GM19455 (cell line): ENCODE results near the gene RASGRF1.

Experiments
- ATAC-seq: cut with Tn5 transposase; IDR thresholded peaks from one replicate; pipeline ENCODE4 v1.9.1; 2021; ENCODE audit not compliant: unreplicated experiment

RASGRF1 gene

GRCh38 chr15:78968114-78968513 lies 122.5 kb downstream of the RASGRF1 start:
- no peak for ATAC-seq

DNA sequence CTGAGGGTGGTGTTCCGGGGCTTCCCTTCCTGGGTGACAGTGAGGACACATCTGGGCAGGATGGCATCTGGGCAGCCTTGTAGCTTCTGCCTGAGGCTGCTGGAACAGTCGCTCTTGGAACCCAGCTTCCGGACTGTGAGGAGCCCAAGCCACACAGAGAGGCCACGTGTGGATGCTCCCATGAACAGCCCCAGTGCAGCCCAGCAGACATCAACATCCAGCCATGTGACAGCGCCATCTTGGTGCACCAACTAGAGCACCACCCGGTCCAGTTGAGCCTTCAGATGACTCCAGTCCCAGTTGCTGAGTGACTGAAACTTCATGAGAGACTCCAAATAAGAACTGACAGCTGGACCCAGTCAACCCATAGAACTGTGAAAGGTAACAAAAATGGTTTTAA lies 130.3 kb downstream of the RASGRF1 start:
- ATAC-seq = no peak

GRCh38 chr15:78959360-78959759 lies 131.2 kb downstream of the RASGRF1 start:
- no peak for ATAC-seq

GRCh38 chr15:78957416-78958093 lies 133.0 kb downstream of the RASGRF1 start:
- ATAC-seq = no peak

- ATAC-seq = no peak
These were observed 133.6 kb downstream of the RASGRF1 start for GRCh38 chr15:78956937-78957336.

DNA sequence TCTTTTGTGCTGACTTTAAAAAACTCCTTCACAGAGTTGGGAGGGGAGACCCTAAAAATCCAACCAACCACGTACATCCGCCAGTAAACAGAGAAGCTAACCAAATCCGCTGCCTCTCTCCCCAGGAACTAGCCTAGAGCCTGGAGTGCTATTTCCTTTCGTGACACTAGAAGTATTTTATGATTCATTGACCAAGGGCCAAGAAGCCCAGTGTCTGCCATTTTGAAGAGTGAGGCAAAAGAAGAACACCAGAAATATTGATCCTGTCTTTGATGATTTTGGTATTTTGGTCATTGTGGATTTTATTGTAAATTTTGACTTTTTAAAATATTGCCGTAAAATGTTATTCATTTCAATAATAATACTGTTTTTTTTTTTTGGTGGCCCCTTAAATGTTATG lies 135.2 kb downstream of the RASGRF1 start:
- ATAC-seq = no peak

DNA sequence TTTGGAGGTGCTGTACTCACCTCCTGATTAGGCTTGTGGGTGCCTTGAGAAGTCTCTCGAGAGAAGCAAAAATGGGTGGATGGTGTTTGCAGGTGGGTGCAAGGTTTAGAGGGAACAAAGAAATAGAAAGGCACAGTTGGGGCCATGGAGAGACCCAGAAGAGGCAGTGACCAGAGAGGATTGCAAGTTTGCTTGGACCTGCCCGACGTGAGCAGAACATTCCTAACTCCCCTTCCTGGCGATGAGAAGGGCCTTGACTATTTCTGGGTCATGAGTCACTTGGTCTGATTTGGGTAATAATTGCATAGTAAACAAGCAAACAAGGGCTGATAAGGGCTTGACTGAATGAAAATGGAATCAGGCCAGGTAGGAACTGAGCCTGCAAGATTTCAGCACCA lies 138.7 kb downstream of the RASGRF1 start:
- ATAC-seq = no peak

GRCh38 chr15:78950902-78951840 lies 139.4 kb downstream of the RASGRF1 start:
- no peak for ATAC-seq

GRCh38 chr15:78950343-78950742 lies 140.2 kb downstream of the RASGRF1 start:
- no peak for ATAC-seq

- no peak for ATAC-seq
These were observed 141.1 kb downstream of the RASGRF1 start for GRCh38 chr15:78949461-78949860.

- ATAC-seq = no peak
These were observed 143.1 kb downstream of the RASGRF1 start for GRCh38 chr15:78947506-78947905.

GRCh38 chr15:78946493-78946892 lies 144.1 kb downstream of the RASGRF1 start:
- no peak for ATAC-seq

DNA sequence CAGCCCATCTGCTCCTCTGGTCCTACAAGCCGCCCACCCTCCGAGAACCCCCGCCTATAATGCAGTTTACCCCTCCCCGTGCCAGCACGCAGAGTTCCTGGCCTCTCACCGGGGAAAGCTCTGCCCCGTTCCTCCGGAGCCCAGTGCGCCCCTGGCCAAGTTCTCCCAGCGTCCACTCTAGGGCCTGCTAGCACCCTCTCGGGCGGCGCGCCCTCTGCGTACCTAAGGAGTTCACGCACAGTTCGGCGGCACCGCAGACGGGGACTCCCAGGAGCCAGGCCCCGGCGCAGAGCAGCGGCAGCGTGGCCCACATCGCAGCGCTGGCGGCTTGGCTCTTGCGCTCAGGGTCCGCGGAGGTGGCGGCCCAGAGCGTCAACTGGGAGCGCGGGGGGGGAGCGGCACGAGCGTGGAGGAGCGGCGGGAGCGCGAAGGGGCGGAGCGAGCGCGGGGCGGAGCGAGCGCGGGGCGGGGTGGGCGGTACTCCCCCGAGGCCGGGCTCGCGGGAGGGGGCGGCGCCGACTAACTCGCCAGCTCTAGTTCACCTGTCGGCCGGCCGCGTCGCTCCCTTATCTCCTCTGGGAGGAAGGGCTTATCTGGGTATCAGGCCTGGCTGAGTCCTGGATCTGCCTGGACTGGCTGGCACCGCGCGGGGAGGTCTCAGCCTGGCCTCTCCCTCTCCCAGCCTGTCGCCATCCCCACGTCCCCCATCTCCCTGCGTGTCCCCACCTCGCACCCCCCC lies 145.7 kb downstream of the RASGRF1 start, which contains the start of gene CTSH:
CTSH (minus strand) TSS at position 378 of the 739 bp plus-strand sequence; CDS start at position 313, 65 bp downstream.
- ATAC-seq = peak; percentile 61

DNA sequence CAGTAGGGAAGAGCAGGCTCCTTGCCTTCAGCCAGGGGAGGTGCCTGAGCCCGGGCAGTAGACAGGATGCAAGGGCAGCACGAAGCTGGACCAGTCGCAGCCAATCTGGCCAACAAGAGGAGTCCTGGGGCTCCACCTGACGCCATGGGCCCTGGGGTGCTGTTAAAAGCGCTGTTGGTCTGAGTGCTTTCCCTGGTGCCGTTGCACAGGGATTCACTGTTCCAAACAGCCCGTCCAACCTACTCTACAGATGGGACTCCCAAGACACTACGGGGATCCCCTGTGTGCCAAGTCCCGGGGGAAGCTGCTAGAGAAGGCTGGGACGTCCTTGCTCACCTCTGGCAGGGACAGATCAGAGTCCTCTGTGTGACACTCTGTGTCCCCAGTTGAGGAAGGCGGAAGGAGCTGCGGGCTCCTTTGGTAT lies 146.4 kb downstream of the RASGRF1 start:
- peak; percentile 12 for ATAC-seq

DNA sequence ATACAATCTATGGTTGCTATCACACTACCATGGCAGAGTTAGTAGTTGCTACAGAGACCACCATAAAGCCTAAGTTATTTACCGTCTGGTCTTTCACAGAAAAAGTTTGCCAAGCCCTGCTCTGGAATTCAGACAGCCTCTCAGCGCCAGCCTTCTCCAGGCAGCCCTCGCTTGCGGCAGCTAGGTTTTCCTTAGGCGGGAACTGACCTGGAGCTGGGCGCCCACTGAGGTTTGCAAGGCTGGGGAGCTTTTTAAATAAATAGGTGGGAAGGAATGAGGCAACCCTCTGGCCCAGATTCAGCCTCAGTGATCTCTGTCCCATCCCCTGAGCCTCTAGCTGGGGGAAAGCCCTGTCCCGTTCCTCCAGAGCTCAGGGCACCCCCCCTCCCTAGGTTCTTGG lies 146.9 kb downstream of the RASGRF1 start:
- no peak for ATAC-seq

GRCh38 chr15:78942741-78943140 lies 147.8 kb downstream of the RASGRF1 start:
- ATAC-seq = no peak

GRCh38 chr15:78938658-78939488 lies 151.7 kb downstream of the RASGRF1 start:
- ATAC-seq = peak; percentile 51

GRCh38 chr15:78937132-78937739 lies 153.3 kb downstream of the RASGRF1 start:
- no peak for ATAC-seq

- ATAC-seq = no peak
These were observed 155.9 kb downstream of the RASGRF1 start for GRCh38 chr15:78934655-78935023.
